Neural cell (in vitro differentiated cells): Measurements from ENCODE around the gene TMEM63B.

ENCODE experiments used
- EZH2 ChIP-seq: fragments of 200-600, 300-800 bp; shearing (Covaris generic), sonication (generic); IDR thresholded peaks from 2 replicates; pipeline ENCODE4 v1.6.1; 2014; ENCODE audit warnings: antibody characterized with exemption, low read length, borderline replicate concordance, mild to moderate bottlenecking; ENCODE audit not compliant: insufficient read depth, poor library complexity, severe bottlenecking
- MXI1 ChIP-seq: fragments of 450-650 bp; conservative IDR thresholded peaks from 2 replicates; pipeline ENCODE4 v1.6.1; 2014; ENCODE audit warnings: antibody characterized with exemption, mild to moderate bottlenecking; ENCODE audit not compliant: poor library complexity, severe bottlenecking
- TF ChIP-seq, protein P1 (sequence below): fragments of 450-650 bp; IDR thresholded peaks from 2 replicates; pipeline ENCODE4 v1.5.1; 2014; ENCODE audit warnings: antibody characterized with exemption, mild to moderate bottlenecking, moderate library complexity; ENCODE audit not compliant: poor library complexity, severe bottlenecking

DNA sequence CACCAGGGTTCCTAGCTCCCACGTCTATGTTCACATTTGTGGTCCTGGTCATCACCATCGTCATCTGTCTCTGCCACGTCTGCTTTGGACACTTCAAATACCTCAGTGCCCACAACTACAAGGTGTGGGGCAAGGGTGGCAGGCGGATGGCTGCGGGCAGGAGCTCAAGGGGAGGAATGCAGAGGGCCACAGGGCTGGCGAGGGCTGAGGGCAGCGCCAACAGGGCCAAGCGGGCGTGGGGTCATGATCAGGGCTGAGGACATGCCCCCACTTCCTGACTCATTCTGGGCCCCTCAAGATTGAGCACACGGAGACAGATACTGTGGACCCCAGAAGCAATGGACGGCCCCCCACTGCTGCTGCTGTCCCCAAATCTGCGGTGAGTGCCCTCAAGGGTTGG is 26.7 kb downstream of the TMEM63B start:
- TF ChIP-seq, protein P1, sequence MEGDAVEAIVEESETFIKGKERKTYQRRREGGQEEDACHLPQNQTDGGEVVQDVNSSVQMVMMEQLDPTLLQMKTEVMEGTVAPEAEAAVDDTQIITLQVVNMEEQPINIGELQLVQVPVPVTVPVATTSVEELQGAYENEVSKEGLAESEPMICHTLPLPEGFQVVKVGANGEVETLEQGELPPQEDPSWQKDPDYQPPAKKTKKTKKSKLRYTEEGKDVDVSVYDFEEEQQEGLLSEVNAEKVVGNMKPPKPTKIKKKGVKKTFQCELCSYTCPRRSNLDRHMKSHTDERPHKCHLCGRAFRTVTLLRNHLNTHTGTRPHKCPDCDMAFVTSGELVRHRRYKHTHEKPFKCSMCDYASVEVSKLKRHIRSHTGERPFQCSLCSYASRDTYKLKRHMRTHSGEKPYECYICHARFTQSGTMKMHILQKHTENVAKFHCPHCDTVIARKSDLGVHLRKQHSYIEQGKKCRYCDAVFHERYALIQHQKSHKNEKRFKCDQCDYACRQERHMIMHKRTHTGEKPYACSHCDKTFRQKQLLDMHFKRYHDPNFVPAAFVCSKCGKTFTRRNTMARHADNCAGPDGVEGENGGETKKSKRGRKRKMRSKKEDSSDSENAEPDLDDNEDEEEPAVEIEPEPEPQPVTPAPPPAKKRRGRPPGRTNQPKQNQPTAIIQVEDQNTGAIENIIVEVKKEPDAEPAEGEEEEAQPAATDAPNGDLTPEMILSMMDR, result no peak
- TF ChIP-seq EZH2 (no peak), MXI1 (no peak)
